GM12878 (cell line): ENCODE results near the gene ACTN3. TPM values are rescaled to one million over a fixed set of nuclear protein-coding genes. Genes with fewer than 3 reads are reported as not detected.

Experiments used
- ATAC-seq: fragments of 200-7000 bp; cut with Tn5 transposase; 3 replicates; pipeline ENCODE4 v1.9.1; 2020; ENCODE audit warnings: mild to moderate bottlenecking, moderate library complexity
- BruUV-seq: library from RNA; stranded (reverse); fragments of 400-500 nt; replicated peaks from 2 replicates; lab custom pipeline; 2021; lab: Mats Ljungman, UMichigan
- CTCF ChIA-PET: fragments of 300-600 bp; sonication (Branson Sonifier 250); formaldehyde crosslinking; extraction: SDS; loops from one replicate; lab custom pipeline; 2021; ENCODE audit warnings: inconsistent platforms; lab: Yijun Ruan, JAX
- POLR2A ChIA-PET: fragments of 350-600 bp; formaldehyde crosslinking; extraction: SDS; loops from one replicate; lab custom pipeline; 2021; ENCODE audit warnings: inconsistent platforms; lab: Charles Lee
- RAD21 ChIA-PET: fragments of 300-600 bp; sonication (Branson Sonifier 250); formaldehyde crosslinking; loops from one replicate; lab custom pipeline; 2023; ENCODE audit warnings: antibody characterized with exemption; ENCODE audit not compliant: unreplicated experiment; lab: Charles Lee
- SMC1A ChIA-PET: fragments of 300-600 bp; sonication (Branson Sonifier 250); formaldehyde crosslinking; loops from one replicate; lab custom pipeline; 2023; ENCODE audit not compliant: unreplicated experiment, uncharacterized antibody; lab: Charles Lee
- DNase-seq: peaks from one replicate; pipeline ENCODE4 v3.0.0-alpha.2; 2011; ENCODE audit warnings: low read depth, low spot score
- FAIRE-seq: peaks from 3 replicates; lab custom pipeline; 2011; peaks lifted over from hg19 to GRCh38; lab: Jason Lieb, UNC
- H2AFZ ChIP-seq: 2 replicates; pipeline ENCODE4 v1.6.0; 2011; ENCODE audit warnings: low read depth, low read length, control low read depth; ENCODE audit not compliant: control insufficient read depth
- H3K27ac ChIP-seq: 2 replicates; pipeline ENCODE4 v1.5.1; 2011; ENCODE audit warnings: control low read depth; ENCODE audit not compliant: control insufficient read depth, insufficient read depth
- H3K27me3 ChIP-seq, 2 experiments: replicated peaks in 1 of 2; 2 replicates each; pipeline versions ENCODE4 v1.6.0 to v1.6.1; 2011; ENCODE audit warnings: low read length in 1 of 2; ENCODE audit not compliant: control insufficient read depth in 2 of 2, insufficient read depth in 2 of 2
- H3K36me3 ChIP-seq, 2 experiments: 2 replicates each; pipeline ENCODE4 v1.5.1; 2011; ENCODE audit warnings: low read length in 1 of 2; ENCODE audit not compliant: control insufficient read depth in 2 of 2, insufficient read depth in 2 of 2
- H3K4me1 ChIP-seq: 2 replicates; pipeline ENCODE4 v1.6.1; 2011; ENCODE audit warnings: mild to moderate bottlenecking, low read length, moderate library complexity, mixed read lengths; ENCODE audit not compliant: control insufficient read depth, insufficient read depth
- H3K4me2 ChIP-seq: 2 replicates; pipeline ENCODE4 v1.6.0; 2011; ENCODE audit warnings: control low read depth; ENCODE audit not compliant: control insufficient read depth, insufficient read depth
- H3K4me3 ChIP-seq: fragments of 200-600 bp; sonication (generic); 2 replicates; pipeline ENCODE4 v1.5.1; 2016
- H3K79me2 ChIP-seq: 2 replicates; pipeline ENCODE4 v1.6.0; 2011; ENCODE audit warnings: low read length; ENCODE audit not compliant: control insufficient read depth, insufficient read depth
- H3K9ac ChIP-seq: 2 replicates; pipeline ENCODE4 v1.8.0; 2011; ENCODE audit warnings: low read length, control low read depth, mixed read lengths; ENCODE audit not compliant: control insufficient read depth, insufficient read depth
- H3K9me3 ChIP-seq: replicated peaks from 3 replicates; pipeline ENCODE4 v1.5.1; 2011; ENCODE audit warnings: mild to moderate bottlenecking, low read length; ENCODE audit not compliant: control insufficient read depth, insufficient read depth
- H4K20me1 ChIP-seq: 2 replicates; pipeline ENCODE4 v1.6.0; 2011; ENCODE audit not compliant: control insufficient read depth, insufficient read depth
- BCL3 ChIP-seq: IDR thresholded peaks from 2 replicates; pipeline ENCODE4 v1.6.1; 2011; ENCODE audit warnings: borderline replicate concordance, low read depth, mild to moderate bottlenecking, moderate library complexity, low read length; ENCODE audit not compliant: insufficient read depth, poor library complexity, severe bottlenecking
- BCLAF1 ChIP-seq: fragments of 450-650 bp; IDR thresholded peaks from 2 replicates; pipeline ENCODE4 v1.6.1; 2017; ENCODE audit warnings: antibody characterized with exemption, mild to moderate bottlenecking, moderate library complexity
- CHD4 ChIP-seq: fragments of 200-600 bp; sonication (generic); IDR thresholded peaks from 2 replicates; pipeline ENCODE4 v1.6.1; 2016; ENCODE audit warnings: mild to moderate bottlenecking
- MTA3 ChIP-seq: IDR thresholded peaks from 2 replicates; pipeline ENCODE4 v1.6.1; 2012; ENCODE audit warnings: low read length, inconsistent platforms, borderline replicate concordance
- MYC ChIP-seq: IDR thresholded peaks from 2 replicates; pipeline ENCODE4 v1.6.1; 2011; ENCODE audit warnings: mild to moderate bottlenecking, low read length, moderate library complexity, inconsistent platforms; ENCODE audit not compliant: insufficient read depth, insufficient replicate concordance, insufficient read length, severe bottlenecking
- NFXL1 ChIP-seq: fragments of 450-650 bp; IDR thresholded peaks from 2 replicates; pipeline ENCODE4 v1.6.1; 2017; ENCODE audit warnings: antibody characterized with exemption, mild to moderate bottlenecking, borderline replicate concordance
- NR2C1 ChIP-seq: fragments of 450-650 bp; IDR thresholded peaks from 2 replicates; pipeline ENCODE4 v1.6.1; 2017; ENCODE audit warnings: antibody characterized with exemption, mild to moderate bottlenecking, moderate library complexity
- POLR2A ChIP-seq: IDR thresholded peaks from 2 replicates; pipeline ENCODE4 v1.6.1; 2011; ENCODE audit warnings: low read depth, mild to moderate bottlenecking, low read length
- RAD51 ChIP-seq: fragments of 450-650 bp; IDR thresholded peaks from 2 replicates; pipeline ENCODE4 v1.6.1; 2016; ENCODE audit warnings: moderate library complexity, mild to moderate bottlenecking, inconsistent platforms
- SREBF2 ChIP-seq: IDR thresholded peaks from 2 replicates; pipeline ENCODE4 v1.6.1; 2012; ENCODE audit warnings: mild to moderate bottlenecking, low read length
- USF1 ChIP-seq: IDR thresholded peaks from 2 replicates; pipeline ENCODE4 v1.6.1; 2011; ENCODE audit warnings: borderline replicate concordance, low read depth, mild to moderate bottlenecking, moderate library complexity, mixed read lengths, low read length; ENCODE audit not compliant: insufficient read depth; ENCODE audit errors: extremely low read length
- ZNF274 ChIP-seq: IDR thresholded peaks from one replicate; pipeline ENCODE4 v1.8.0; 2011; ENCODE audit not compliant: insufficient read length, insufficient read depth
- ZSCAN29 ChIP-seq: fragments of 450-650 bp; IDR thresholded peaks from 2 replicates; pipeline ENCODE4 v1.6.1; 2017; ENCODE audit warnings: mild to moderate bottlenecking, moderate library complexity
- WGBS: methylation state at CpG from one replicate; pipeline ENCODE4 v1.1.6; 2016; ENCODE audit warnings: low lambda C conversion rate; ENCODE audit not compliant: insufficient replicate concordance, insufficient coverage; ENCODE audit errors: missing lambda C conversion rate; 5-methylcytosine and 5-hydroxymethylcytosine counted together
- in situ Hi-C: fragments of 300-500 bp; cut with MboI; formaldehyde crosslinking; loops from 9 replicates; pipeline ENCODE4 v1.14.3; 2018; ENCODE audit warnings: mixed read lengths
- intact Hi-C: fragments of 100-400 bp; cut with micrococcal nuclease; formaldehyde crosslinking; loops from one replicate; pipeline ENCODE4 v1.14.2; 2022; ENCODE audit not compliant: unreplicated experiment
- polyA plus RNA-seq, 11 experiments: library from polyadenylated mRNA; depleted of rRNA in 4 of 11; unstranded in 6 of 11; stranded (reverse) in 5 of 11; fragments of >200 nt; fragmentation: Nextera tagmentation in 4 of 11; fragmentation: Illumina TruSeq in 1 of 11; extraction: Ambion mirVana in 4 of 11; extraction: Trizol in 1 of 11; gene quantifications; 1 replicate in 1 of 11; 2 replicates in 10 of 11; pipeline versions ENCODE4 v1.2.1 to v1.2.3, GENCODE V29; 2011 to 2016; ENCODE audit warnings: inconsistent platforms in 2 of 11, missing spikeins in 2 of 11, low read depth in 1 of 11
- total RNA-seq, 4 experiments: library from RNA; depleted of rRNA in 3 of 4; stranded (reverse); fragments of >200 nt in 3 of 4; fragmentation: Illumina TruSeq in 1 of 4; extraction: Trizol in 1 of 4; gene quantifications; 2 replicates each; pipeline versions ENCODE4 v1.2.1 to v1.2.3, GENCODE V29; 2013 to 2021

Gene ACTN3
- total and polyA plus RNA-seq, 10 of the 15 experiments (the other 5 are each of a cell fraction or from before 2014, with no cell fraction given): 0.06 to 0.67 (median 0.17) TPM; not detected in 3

DNA sequence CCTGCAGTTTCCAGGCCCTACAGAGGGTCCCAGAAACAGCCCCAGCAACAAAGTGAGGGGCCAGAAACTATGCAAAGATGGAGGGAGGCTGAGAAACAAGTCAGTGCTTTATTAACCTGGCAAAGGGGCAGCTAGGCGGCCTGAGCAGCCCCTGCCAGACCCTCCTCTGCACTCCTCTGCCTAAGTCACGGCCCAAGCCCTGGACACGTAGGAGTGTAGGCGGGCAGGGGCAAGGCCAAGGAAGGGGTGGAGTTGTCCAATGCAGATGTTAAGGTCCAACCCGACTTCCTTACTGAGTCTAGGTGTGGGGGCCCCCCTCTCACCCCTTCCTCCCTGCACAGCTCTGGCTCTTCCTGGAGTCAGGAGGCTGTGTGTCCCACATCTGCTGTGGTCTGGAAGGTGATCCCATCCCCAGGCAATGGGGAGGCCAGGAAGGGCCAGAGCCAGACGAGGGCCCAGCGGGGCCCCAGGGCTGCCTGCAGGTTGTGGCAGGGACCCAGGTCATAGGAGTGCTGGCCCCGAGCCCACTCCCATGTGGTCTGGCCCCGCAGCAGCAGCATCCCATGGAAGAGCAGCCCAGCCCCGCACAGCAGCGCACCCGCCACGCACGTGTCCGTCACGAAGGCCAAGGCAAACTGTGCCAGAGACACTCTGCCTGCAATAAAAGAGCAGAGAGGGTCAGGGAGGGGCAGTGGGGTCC lies 7.4 kb upstream of the ACTN3 start:
- DNase-seq: no peak
- Histone ChIP-seq H3K4me2 (no peak overlapping the region), H3K9ac (no peak overlapping the region), H3K4me3 (no peak overlapping the region), H3K27me3 (no peaks in the 10 kb centered on the region), H3K79me2 (peaks cover 1% of the 10 kb centered on the region; the same call in 1 of the 2 replicates), H3K9me3 (no peaks in the 10 kb centered on the region), H3K36me3 (peaks cover 0 to 3% of the 10 kb centered on the region in 2 experiments; a peak in 1 of 4 replicates), H2AFZ (no peak overlapping the region), H4K20me1 (no peaks in the 10 kb centered on the region), H3K4me1 (peaks cover 8% of the 10 kb centered on the region), H3K27ac (no peak overlapping the region)
- intact Hi-C loops: no loop called here
- in situ Hi-C loops: no loop called here
- FAIRE-seq: no peak
- BruUV-seq: no TSS peak
- WGBS: 91% methylated on average over 16 of the region's 16 CpGs
- CTCF ChIA-PET: no interaction called here
- SMC1A ChIA-PET: no interaction called here
- RAD21 ChIA-PET: no interaction called here
- no peak for ATAC-seq
- TF ChIP-seq MTA3 (no peak), POLR2A (0 out of 2 replicates have a peak, but pooled peaks have one; percentile 6)
- POLR2A ChIA-PET: no interaction called here

DNA sequence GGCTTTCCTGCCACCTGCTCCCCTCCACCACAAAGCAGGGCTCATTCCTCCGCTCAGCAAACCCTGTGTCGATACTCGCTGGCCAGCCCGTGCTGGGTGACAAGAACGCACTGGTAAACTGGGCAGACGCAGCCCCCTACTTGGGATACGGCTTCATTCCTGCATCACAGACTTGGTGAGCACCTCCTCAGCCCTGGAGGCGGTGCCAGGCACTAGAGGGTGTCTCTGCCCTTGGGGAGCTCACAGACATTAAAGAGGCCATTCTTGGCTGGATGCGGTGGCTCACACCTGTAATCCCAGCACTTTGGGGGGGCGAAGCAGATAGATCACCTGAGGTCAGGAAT lies 6.9 kb upstream of the ACTN3 start:
- BruUV-seq: no TSS peak
- TF ChIP-seq NFXL1 (no peak), ZSCAN29 (no peak), CHD4 (no peak), RAD51 (no peak), BCLAF1 (no peak), SREBF2 (no peak), MYC (no peak), USF1 (no peak), NR2C1 (no peak), BCL3 (no peak), ZNF274 (no peak)
- TF ChIP-seq, all 136 proteins: peak for 0
- DNase-seq (no peak), ATAC-seq (no peak), FAIRE-seq (no peak)
- RAD21 ChIA-PET: no interaction called here
- SMC1A ChIA-PET: no interaction called here
- H3K79me2 ChIP-seq: peaks cover 2% of the 10 kb centered on the region; the same call in 1 of the 2 replicates
- POLR2A ChIA-PET: interaction anchor here (0.6 kb wide), 1 partner anchor 144 kb away, joined by 4 read pairs; no protein-coding TSS in a partner anchor
- WGBS: 96% methylated on average over 10 of the region's 10 CpGs
- in situ Hi-C loops: no loop called here
- peaks cover 0 to 3% of the 10 kb centered on the region in 2 experiments; a peak in 1 of 4 replicates for H3K36me3 ChIP-seq
- no peak overlapping the region for H3K4me2 ChIP-seq
- H3K9ac ChIP-seq: no peak overlapping the region
- CTCF ChIA-PET: no interaction called here
- no peak overlapping the region for H2AFZ ChIP-seq
- intact Hi-C loops: no loop called here
- no peaks in the 10 kb centered on the region for H4K20me1 ChIP-seq
- no peaks in the 10 kb centered on the region for H3K27me3 ChIP-seq
- H3K9me3 ChIP-seq: no peaks in the 10 kb centered on the region
- H3K4me1 ChIP-seq: peaks cover 10% of the 10 kb centered on the region
- H3K4me3 ChIP-seq: no peak overlapping the region
- H3K27ac ChIP-seq: no peak overlapping the region
